ENCODE results near the gene GALNT10.

The GALNT10 gene

DNA sequence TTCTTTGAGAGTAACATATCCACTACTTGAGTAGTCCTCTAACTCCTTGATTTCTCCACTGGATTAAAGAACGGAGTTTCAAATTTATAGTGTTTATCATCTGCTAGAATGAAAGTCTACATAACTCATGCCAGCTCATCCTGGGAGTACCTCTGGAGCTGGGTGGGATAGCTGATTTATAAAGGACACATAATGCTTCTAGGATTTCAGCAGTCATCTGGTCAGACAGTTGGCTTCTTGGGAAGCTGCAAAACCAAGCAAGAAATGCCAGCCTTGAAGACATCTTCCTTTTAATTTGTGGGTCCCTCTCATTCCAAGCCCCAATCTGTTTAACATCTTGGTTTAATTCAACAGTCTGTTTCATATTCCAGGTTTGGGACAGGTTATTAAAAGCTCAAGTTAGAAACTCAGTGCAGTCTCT, 3.2 kb downstream of the GALNT10 start:
- Mint-ChIP-seq H3K27me3 (no peaks in the 10 kb centered on the region), H3K27ac (no peak overlapping the region), H3K9me3 (no peaks in the 10 kb centered on the region), H3K4me1 (peaks cover 45 to 59% of the 10 kb centered on the region in 2 donors), H3K4me3 (no peak overlapping the region), H3K36me3 (peaks cover 6 to 19% of the 10 kb centered on the region in 2 donors)
- no peak for ATAC-seq (replicated peaks)
- no peak for DNase-seq

GRCh38 chr5:154194345-154195329, 4.1 kb downstream of the GALNT10 start:
- Mint-ChIP-seq H3K4me1 (peaks cover 45 to 59% of the 10 kb centered on the region in 2 donors), H3K9me3 (no peaks in the 10 kb centered on the region), H3K4me3 (no peak overlapping the region), H3K36me3 (peaks cover 10 to 25% of the 10 kb centered on the region in 2 donors), H3K27ac (no peak overlapping the region), H3K27me3 (no peaks in the 10 kb centered on the region)
- DNase-seq (no peak), ATAC-seq (replicated peaks) (no peak)

GRCh38 chr5:154196281-154196680, 5.7 kb downstream of the GALNT10 start:
- H3K9me3 Mint-ChIP-seq = no peaks in the 10 kb centered on the region
- H3K4me3 Mint-ChIP-seq = no peak overlapping the region
- no peak overlapping the region for H3K27ac Mint-ChIP-seq
- peaks cover 10 to 25% of the 10 kb centered on the region in 2 donors for H3K36me3 Mint-ChIP-seq
- peaks cover 44 to 66% of the 10 kb centered on the region in 2 donors for H3K4me1 Mint-ChIP-seq
- DNase-seq = no peak
- ATAC-seq (replicated peaks) = no peak
- no peaks in the 10 kb centered on the region for H3K27me3 Mint-ChIP-seq

DNA sequence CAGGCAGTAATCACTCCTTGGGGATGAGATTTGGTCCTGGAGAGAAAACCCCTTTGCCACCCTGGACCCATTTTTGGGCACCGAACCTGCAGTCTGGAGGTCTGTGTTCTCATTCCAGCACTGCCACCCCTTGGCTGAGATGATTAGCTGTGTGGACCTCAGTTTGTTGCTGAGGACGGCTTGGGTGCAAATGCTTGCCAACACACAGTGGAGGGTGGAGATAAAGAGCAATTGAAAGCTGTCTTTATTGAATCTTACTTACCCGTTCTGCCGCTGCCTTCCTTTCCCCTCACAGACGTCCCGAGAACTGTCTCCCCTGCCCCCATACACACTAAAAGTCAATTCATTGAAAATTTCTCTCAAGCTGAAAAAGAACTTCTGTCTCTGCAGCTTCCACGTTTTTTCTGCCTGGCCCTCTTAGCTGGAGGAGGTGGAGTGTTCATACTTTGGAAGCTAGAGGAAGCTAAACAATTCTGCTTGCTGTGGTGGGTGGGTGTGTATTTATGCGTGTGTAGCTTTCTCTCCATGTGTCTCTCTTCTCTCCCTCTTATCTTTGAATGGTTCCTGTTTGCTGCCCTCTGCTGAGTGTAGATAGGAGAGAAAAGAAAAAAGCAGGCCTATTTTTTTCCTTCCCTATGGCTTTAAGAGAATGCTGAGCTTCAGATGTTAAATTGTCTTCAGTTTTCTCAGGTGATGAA, 6.6 kb downstream of the GALNT10 start:
- H3K9me3 Mint-ChIP-seq = no peaks in the 10 kb centered on the region
- ATAC-seq (replicated peaks) = peak; percentile 36 to 67
- H3K36me3 Mint-ChIP-seq = peaks cover 10 to 25% of the 10 kb centered on the region in 2 donors
- peaks cover 42 to 61% of the 10 kb centered on the region in 2 donors for H3K4me1 Mint-ChIP-seq
- peak overlapping the region; percentile 17 to 22 for H3K4me3 Mint-ChIP-seq
- no peaks in the 10 kb centered on the region for H3K27me3 Mint-ChIP-seq
- peak overlapping the region; percentile 20 for H3K27ac Mint-ChIP-seq
- DNase-seq = no peak

DNA sequence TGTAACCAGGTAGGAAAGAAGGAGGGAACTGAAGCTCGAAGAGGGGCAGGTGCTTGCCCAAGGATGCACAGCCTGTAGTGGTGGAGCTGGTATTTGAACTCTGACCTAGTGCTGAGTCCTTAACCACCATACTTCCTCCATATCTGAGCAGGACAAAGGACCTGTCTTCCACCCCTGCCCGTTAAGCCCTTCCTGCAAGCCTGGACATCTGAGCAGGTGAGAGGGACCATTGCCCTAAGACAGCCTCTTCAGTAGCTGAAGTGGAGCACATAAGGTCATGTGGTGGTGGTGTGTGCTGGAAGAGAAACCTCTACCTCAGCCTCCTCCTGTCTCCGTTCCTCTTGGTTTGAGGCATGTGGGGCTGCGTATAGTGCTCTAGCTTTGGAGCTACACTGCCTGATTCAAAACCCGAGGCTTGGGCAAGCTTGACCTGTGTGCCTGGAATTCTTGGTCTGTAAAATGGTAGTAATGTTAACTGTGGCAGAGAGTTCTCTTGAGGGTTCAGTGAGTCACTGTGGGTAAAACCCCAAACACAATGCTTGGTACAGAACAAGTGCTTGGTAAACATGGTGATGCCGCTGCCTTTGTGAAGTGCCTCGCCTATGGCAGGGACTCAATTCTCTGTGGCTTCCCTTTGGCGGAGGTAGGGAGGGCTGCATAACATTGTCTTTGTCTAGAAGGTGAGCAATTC, 7.4 kb downstream of the GALNT10 start:
- H3K4me3 Mint-ChIP-seq = no peak overlapping the region
- H3K36me3 Mint-ChIP-seq = peaks cover 10 to 25% of the 10 kb centered on the region in 2 donors
- ATAC-seq (replicated peaks) = peak; percentile 46 to 70
- no peak overlapping the region for H3K27ac Mint-ChIP-seq
- no peak for DNase-seq
- H3K9me3 Mint-ChIP-seq = no peaks in the 10 kb centered on the region
- no peaks in the 10 kb centered on the region for H3K27me3 Mint-ChIP-seq
- peaks cover 41 to 61% of the 10 kb centered on the region in 2 donors for H3K4me1 Mint-ChIP-seq

GRCh38 chr5:154198611-154199230, 8.2 kb downstream of the GALNT10 start:
- H3K36me3 Mint-ChIP-seq = peaks cover 10 to 28% of the 10 kb centered on the region in 2 donors
- no peaks in the 10 kb centered on the region for H3K27me3 Mint-ChIP-seq
- DNase-seq = no peak
- no peak overlapping the region for H3K27ac Mint-ChIP-seq
- no peak for ATAC-seq (replicated peaks)
- H3K4me3 Mint-ChIP-seq = no peak overlapping the region
- H3K9me3 Mint-ChIP-seq = no peaks in the 10 kb centered on the region
- H3K4me1 Mint-ChIP-seq = peaks cover 46 to 62% of the 10 kb centered on the region in 2 donors

- Mint-ChIP-seq H3K4me1 (peaks cover 48 to 64% of the 10 kb centered on the region in 2 donors), H3K36me3 (peaks cover 11 to 31% of the 10 kb centered on the region in 2 donors), H3K9me3 (no peaks in the 10 kb centered on the region), H3K27me3 (no peaks in the 10 kb centered on the region), H3K27ac (no peak overlapping the region), H3K4me3 (no peak overlapping the region)
- DNase-seq (no peak), ATAC-seq (replicated peaks) (no peak)
Measured at GRCh38 chr5:154199263-154199662, 8.7 kb downstream of the GALNT10 start.

- no peaks in the 10 kb centered on the region for H3K9me3 Mint-ChIP-seq
- no peak overlapping the region for H3K27ac Mint-ChIP-seq
- peaks cover 51 to 69% of the 10 kb centered on the region in 2 donors for H3K4me1 Mint-ChIP-seq
- H3K27me3 Mint-ChIP-seq = no peaks in the 10 kb centered on the region
- H3K4me3 Mint-ChIP-seq = no peak overlapping the region
- H3K36me3 Mint-ChIP-seq = peaks cover 15 to 35% of the 10 kb centered on the region in 2 donors
- ATAC-seq (replicated peaks) (no peak), DNase-seq (no peak)
Measured at GRCh38 chr5:154199671-154200220, 9.2 kb downstream of the GALNT10 start.

- Mint-ChIP-seq H3K27ac (no peak overlapping the region), H3K36me3 (peaks cover 15 to 35% of the 10 kb centered on the region in 2 donors), H3K4me3 (no peak overlapping the region), H3K9me3 (no peaks in the 10 kb centered on the region), H3K4me1 (peaks cover 51 to 69% of the 10 kb centered on the region in 2 donors), H3K27me3 (no peaks in the 10 kb centered on the region)
- ATAC-seq (replicated peaks) (no peak), DNase-seq (no peak)
Measured at GRCh38 chr5:154200221-154200620, 9.7 kb downstream of the GALNT10 start.

GRCh38 chr5:154201108-154201769, 10.7 kb downstream of the GALNT10 start:
- DNase-seq = no peak
- peaks cover 51 to 70% of the 10 kb centered on the region in 2 donors for H3K4me1 Mint-ChIP-seq
- no peaks in the 10 kb centered on the region for H3K9me3 Mint-ChIP-seq
- no peak for ATAC-seq (replicated peaks)
- no peaks in the 10 kb centered on the region for H3K27me3 Mint-ChIP-seq
- H3K4me3 Mint-ChIP-seq = no peak overlapping the region
- H3K36me3 Mint-ChIP-seq = peaks cover 15 to 32% of the 10 kb centered on the region in 2 donors
- H3K27ac Mint-ChIP-seq = no peak overlapping the region

- no peak for DNase-seq
- Mint-ChIP-seq H3K4me3 (peak overlapping the region; percentile 44 to 74), H3K27ac (peak overlapping the region; percentile 68), H3K9me3 (no peaks in the 10 kb centered on the region), H3K36me3 (peaks cover 16 to 30% of the 10 kb centered on the region in 2 donors), H3K27me3 (no peaks in the 10 kb centered on the region), H3K4me1 (peaks cover 41 to 64% of the 10 kb centered on the region in 2 donors)
- ATAC-seq (replicated peaks) = peak; percentile 89 to 93
Measured at GRCh38 chr5:154202379-154203260, 12.1 kb downstream of the GALNT10 start.

DNA sequence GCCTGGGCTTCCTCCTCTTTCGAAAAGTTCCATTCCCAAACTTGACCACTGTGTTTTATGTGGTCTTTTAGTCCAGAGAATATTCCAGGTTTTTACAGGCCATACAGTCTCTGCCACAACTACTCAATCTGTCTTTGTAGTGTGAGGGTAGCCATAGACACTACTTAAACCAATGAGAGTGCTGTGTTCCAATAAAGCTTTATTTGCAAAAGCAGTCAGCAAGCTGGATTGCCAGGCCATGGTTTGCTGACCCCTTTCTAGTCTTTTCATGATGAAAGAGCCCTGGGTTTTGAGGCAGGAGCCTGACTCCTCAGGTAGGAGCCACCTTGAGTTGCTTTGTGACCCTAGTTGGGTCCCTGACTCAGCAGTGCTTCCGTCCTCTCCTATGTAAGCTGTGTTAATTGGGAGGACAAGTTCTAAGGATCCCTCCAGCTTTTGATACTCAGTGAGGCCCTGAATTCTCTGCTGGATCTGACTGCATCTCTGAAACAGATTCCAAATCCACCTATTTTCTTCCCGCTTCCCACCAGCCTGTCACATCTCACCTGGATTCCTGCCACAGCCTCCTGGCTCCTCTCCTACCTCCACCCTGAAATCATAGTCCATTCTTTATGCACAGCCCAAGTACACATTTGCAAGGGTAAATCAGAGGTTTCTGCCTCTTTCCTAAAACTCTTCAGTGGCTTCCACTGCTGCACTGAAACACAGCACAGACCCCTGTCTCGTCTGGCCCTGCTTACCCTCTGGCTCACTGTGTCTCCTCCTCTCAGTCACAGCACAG, 13.5 kb downstream of the GALNT10 start:
- no peaks in the 10 kb centered on the region for H3K9me3 Mint-ChIP-seq
- DNase-seq = no peak
- peaks cover 15 to 34% of the 10 kb centered on the region in 2 donors for H3K36me3 Mint-ChIP-seq
- no peak overlapping the region for H3K27ac Mint-ChIP-seq
- ATAC-seq (replicated peaks) = no peak
- no peak overlapping the region for H3K4me3 Mint-ChIP-seq
- H3K27me3 Mint-ChIP-seq = no peaks in the 10 kb centered on the region
- H3K4me1 Mint-ChIP-seq = peaks cover 31 to 50% of the 10 kb centered on the region in 2 donors

Data from stimulated activated naive B cell treated with anti-CD40 and anti-IgM and Interleukin-4, amounts not matched to agents 10 μg/mL and 1 μg/mL and 100 μg/mL, for 72 hours (primary cell).